Kidney (tissue), 14 donors: ENCODE data around the gene STARD5. TPM values are rescaled to one million over a fixed set of nuclear protein-coding genes. Genes with fewer than 3 reads are reported as not detected.

Experiments
- DNase-seq, 5 donors: peaks; one replicate each; pipeline ENCODE4 v3.0.0-alpha.2; 2013 to 2020
- FAIRE-seq: peaks from 2 replicates; lab custom pipeline; 2012; peaks lifted over from hg19 to GRCh38; lab: Jason Lieb, UNC
- H3K27ac ChIP-seq, 2 donors: one replicate each; pipeline ENCODE4 v1.7.0; 2013; ENCODE audit warnings: low read depth in 2 of 2, low read length in 2 of 2, inconsistent platforms in 1 of 2
- H3K27me3 ChIP-seq: one replicate; pipeline ENCODE4 v1.7.1; 2013; ENCODE audit warnings: low read length, inconsistent platforms; ENCODE audit not compliant: control insufficient read depth, insufficient read depth
- H3K36me3 ChIP-seq, 3 donors: one replicate each; pipeline versions ENCODE4 v1.7.0 to v1.7.1; 2013; ENCODE audit warnings: low read length in 3 of 3, control low read depth in 1 of 3, inconsistent platforms in 1 of 3; ENCODE audit not compliant: insufficient read depth in 3 of 3, control insufficient read depth in 2 of 3
- H3K4me1 ChIP-seq, 3 donors: one replicate each; pipeline versions ENCODE4 v1.7.0 to v1.7.1; 2013; ENCODE audit warnings: low read length in 3 of 3, inconsistent platforms in 1 of 3, low read depth in 1 of 3; ENCODE audit not compliant: control insufficient read depth in 2 of 3, insufficient read depth in 2 of 3
- H3K4me3 ChIP-seq, 3 donors: one replicate each; pipeline versions ENCODE4 v1.7.0 to v1.8.1; 2013; ENCODE audit warnings: low read length in 3 of 3, control low read depth in 1 of 3, inconsistent platforms in 1 of 3
- H3K9ac ChIP-seq, 3 donors: one replicate each; pipeline versions ENCODE4 v1.7.0 to v1.7.1; 2013; ENCODE audit warnings: low read length in 3 of 3, control low read depth in 1 of 3, inconsistent platforms in 1 of 3
- H3K9me3 ChIP-seq, 3 donors: one replicate each; pipeline versions ENCODE4 v1.7.0 to v1.7.1; 2013; ENCODE audit warnings: low read length in 3 of 3, control low read depth in 1 of 3, inconsistent platforms in 1 of 3; ENCODE audit not compliant: control insufficient read depth in 2 of 3, insufficient read depth in 1 of 3
- CTCF ChIP-seq: IDR thresholded peaks from 3 replicates; pipeline ENCODE4 v1.5.1; 2012; ENCODE audit warnings: mild to moderate bottlenecking, moderate library complexity, borderline replicate concordance; ENCODE audit not compliant: insufficient read depth; ENCODE audit errors: extremely low read depth
- intact Hi-C: fragments of 100-400 bp; cut with DNase I; formaldehyde crosslinking; loops from one replicate; pipeline ENCODE4 v1.11.1; 2022
- polyA plus RNA-seq: library from polyadenylated mRNA; stranded (reverse); fragments of 350-450 nt; fragmentation: Illumina TruSeq; extraction: RNeasy Lipid Tissue Mini Kit (QIAGEN cat#74804); gene quantifications from one replicate; pipeline ENCODE4 v1.2.3, GENCODE V29; 2014; ENCODE audit warnings: low read depth, low replicate concordance; ENCODE audit not compliant: insufficient read depth
- total RNA-seq: library from RNA; stranded (reverse); fragmentation: NEBNext Ultra II Directional; extraction: Animal tissue kit (Norgen Biotek cat#: 25700); gene quantifications from one replicate; pipeline ENCODE4 v1.2.1, GENCODE V29; 2021
- donor health status: control.
- donor health status: control.
- donor health status: control.
- donor health status: control.
- donor health status: control.
- donor health status: DM: yes; HTN: yes; CAD: no.
- donor health status: Normal renal cell carcinoma (clear cell type).

Gene STARD5
- total and polyA plus RNA-seq, 2 donors from 2014 or later, result 3.2 to 4.1 TPM

GRCh38 chr15:81288040-81288439 is 35.9 kb downstream of the STARD5 start:
- TF ChIP-seq CTCF, result no peak
- peaks cover 0 to 2% (median 0%) of the 10 kb centered on the region in 3 donors for H3K4me1 ChIP-seq
- FAIRE-seq (no peak), DNase-seq (no peak)
- H3K36me3 ChIP-seq, result no peaks in the 10 kb centered on the region
- intact Hi-C loops, result loop anchor here (10.0 kb wide), 1 partner anchor 47 kb away; no protein-coding TSS in a partner anchor
- no peak overlapping the region for H3K4me3 ChIP-seq
- H3K9me3 ChIP-seq, result no peaks in the 10 kb centered on the region
- H3K27ac ChIP-seq, result no peak overlapping the region
- H3K27me3 ChIP-seq, result no peaks in the 10 kb centered on the region
- H3K9ac ChIP-seq, result no peak overlapping the region

- no peak for FAIRE-seq
- H3K36me3 ChIP-seq, result no peaks in the 10 kb centered on the region
- no peak for TF ChIP-seq CTCF
Measured at GRCh38 chr15:81286621-81287121, 37.3 kb downstream of the STARD5 start.

GRCh38 chr15:81285461-81285860 is 38.5 kb downstream of the STARD5 start:
- FAIRE-seq (no peak), DNase-seq (no peak)
- no peak for TF ChIP-seq CTCF
- Histone ChIP-seq H3K4me3 (no peak overlapping the region), H3K9me3 (no peaks in the 10 kb centered on the region), H3K4me1 (peaks cover 0 to 2% (median 0%) of the 10 kb centered on the region in 3 donors), H3K27me3 (no peaks in the 10 kb centered on the region), H3K27ac (no peak overlapping the region), H3K36me3 (no peaks in the 10 kb centered on the region), H3K9ac (no peak overlapping the region)
- intact Hi-C loops, result loop anchor here (10.0 kb wide), 1 partner anchor 49 kb away; no protein-coding TSS in a partner anchor

More at GRCh38 chr15:81286621-81287121, 37.3 kb downstream of the STARD5 start:
- no peak overlapping the region for H3K27ac ChIP-seq
- no peak for DNase-seq
- H3K4me1 ChIP-seq, result peaks cover 0 to 2% (median 0%) of the 10 kb centered on the region in 3 donors
- intact Hi-C loops, result loop anchor here (10.0 kb wide), 1 partner anchor 48 kb away; no protein-coding TSS in a partner anchor
- no peak overlapping the region for H3K4me3 ChIP-seq
- H3K9ac ChIP-seq, result no peak overlapping the region
- no peaks in the 10 kb centered on the region for H3K9me3 ChIP-seq
- no peaks in the 10 kb centered on the region for H3K27me3 ChIP-seq
